Retina (tissue), 1 donor: ENCODE data around the gene RHEX.
"Not testable (repeated sequence)": the region's sequence is repeated elsewhere in the genome, so short reads cannot be mapped to it uniquely, and the experiment has no call there.

Experiments used
- DNase-seq: peaks from one replicate; pipeline ENCODE4 v3.0.0-alpha.2; 2016

RHEX gene

DNA sequence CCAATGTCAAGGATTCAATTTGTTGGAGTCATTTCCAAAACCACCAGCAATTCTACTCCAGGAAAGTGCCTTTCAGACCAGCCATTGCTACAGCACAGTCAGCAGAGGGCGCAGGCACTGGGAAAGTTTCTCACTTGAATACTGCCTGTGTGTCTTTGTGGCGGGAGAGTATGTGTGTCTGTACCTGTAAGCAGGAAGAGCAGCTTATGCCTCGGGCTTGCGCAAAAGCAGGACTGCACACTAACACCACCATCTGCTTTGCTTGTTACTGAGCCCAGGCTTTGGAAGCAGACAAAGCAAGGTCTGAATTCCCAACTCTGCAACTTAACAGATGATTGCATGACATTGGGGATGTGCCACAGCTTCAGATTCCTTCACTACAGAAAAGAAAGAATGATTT is 22.3 kb upstream of the RHEX start:
- DNase-seq: peak; percentile 66

DNA sequence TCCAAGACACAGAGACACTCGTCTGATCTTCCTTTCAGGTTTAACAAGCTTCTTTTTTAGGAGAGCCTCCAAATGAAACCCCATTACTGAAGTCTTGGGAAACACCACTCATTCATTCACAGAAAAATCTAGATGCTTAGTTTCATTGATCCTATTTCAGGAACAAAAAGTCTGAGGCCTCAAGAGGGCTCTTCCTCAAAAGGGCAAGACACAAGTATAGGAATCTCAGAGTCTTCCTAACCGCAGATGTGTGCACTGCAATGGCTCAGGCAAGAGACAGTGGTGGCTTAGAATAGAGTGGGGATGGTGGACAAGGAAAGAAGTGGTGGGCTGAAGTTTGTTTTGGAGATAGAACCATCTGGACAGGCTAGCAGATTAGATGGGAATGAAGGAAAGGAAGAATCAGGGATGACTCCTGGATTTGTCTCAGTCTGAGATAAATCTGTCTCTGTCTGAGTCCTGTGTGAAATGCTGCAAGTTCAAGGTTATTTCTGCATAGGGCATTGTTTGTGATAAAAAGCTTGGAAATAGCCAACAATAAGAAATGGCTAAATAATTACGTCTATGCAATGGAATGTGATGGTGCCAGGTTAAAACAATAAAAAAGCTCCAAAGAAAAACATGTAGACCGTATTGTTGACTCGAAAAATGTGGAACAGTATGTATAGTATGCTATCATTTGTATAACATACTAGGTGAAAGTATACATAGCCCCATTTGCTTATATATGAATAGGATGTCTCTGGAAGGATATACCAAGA is 20.4 kb upstream of the RHEX start:
- DNase-seq: no peak

DNA sequence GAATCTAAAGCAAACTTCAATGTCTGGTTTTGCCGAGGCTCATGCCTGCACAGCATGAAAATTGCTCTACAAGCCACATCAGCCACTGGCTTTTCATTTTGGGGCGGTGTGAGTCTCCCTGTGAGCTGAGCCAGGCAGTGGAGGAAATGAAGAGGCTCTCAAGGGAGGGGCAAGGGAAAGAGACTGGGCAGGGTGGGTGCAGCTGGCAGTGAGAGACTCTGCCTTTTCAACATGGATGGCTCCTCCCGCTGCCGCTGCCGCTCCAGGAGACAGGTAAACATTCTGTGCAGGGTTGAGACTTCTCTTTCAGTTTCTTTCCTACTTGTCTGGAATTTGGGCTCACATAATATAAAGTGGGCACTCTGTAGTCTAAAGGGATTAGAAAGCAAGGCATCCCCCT is 17.9 kb upstream of the RHEX start:
- DNase-seq: no peak

DNA sequence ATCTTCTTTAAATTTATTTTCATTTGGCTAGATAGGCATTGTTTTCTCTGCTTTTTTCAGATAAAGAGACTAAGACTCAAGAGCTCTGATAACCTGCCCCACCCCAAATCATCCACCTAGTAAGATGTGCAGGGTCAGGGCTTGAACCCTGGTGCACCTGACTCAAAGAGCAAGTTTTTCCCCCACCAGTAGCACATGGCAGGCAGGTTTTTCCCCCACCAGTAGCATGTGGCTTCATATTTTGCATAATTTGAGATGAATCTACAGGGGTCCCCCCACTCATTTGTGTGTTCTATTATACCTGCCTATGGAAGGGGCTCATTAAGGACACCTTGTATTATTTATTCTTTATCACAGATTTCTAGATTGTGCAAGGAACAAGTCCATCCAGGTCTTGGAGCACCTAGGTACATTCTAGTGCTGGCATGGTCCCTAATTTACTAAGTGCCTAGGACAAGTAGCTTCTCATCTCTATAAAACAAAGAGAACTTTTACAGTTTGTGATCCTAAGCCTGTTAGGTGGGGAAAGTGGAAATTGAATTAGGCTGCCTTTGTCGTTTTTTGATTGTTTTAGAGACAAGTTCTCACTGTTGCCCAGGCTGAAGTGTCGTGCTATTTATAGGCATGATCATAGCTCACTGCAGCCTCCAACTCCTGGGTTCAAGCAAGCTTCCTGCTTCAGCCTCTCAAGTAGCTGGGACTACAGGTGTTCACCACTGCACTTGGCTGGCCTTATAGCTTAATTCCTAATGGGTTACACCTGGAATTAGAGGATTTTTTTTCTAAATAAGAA is 16.1 kb upstream of the RHEX start:
- no peak for DNase-seq

DNA sequence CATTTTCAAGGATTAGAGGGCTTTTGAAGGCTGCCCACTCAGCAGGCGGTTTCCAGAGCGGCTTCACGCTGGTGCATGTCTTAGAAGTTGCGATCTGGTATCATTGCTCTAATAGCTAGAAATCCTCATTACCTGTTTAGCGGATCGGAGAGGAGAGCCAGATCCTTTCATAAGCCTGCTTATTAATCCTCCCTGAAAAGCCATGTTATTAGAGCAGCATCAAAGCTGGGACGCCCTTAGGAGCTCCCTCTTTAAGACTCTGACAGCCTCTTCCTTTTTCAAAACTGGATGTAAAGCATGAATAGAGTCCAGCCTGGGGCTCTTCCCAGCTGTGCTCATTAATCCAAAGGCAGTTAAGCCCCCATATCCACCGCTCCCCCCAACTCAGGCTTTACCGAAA is 15.4 kb upstream of the RHEX start:
- peak; percentile 73 for DNase-seq

DNA sequence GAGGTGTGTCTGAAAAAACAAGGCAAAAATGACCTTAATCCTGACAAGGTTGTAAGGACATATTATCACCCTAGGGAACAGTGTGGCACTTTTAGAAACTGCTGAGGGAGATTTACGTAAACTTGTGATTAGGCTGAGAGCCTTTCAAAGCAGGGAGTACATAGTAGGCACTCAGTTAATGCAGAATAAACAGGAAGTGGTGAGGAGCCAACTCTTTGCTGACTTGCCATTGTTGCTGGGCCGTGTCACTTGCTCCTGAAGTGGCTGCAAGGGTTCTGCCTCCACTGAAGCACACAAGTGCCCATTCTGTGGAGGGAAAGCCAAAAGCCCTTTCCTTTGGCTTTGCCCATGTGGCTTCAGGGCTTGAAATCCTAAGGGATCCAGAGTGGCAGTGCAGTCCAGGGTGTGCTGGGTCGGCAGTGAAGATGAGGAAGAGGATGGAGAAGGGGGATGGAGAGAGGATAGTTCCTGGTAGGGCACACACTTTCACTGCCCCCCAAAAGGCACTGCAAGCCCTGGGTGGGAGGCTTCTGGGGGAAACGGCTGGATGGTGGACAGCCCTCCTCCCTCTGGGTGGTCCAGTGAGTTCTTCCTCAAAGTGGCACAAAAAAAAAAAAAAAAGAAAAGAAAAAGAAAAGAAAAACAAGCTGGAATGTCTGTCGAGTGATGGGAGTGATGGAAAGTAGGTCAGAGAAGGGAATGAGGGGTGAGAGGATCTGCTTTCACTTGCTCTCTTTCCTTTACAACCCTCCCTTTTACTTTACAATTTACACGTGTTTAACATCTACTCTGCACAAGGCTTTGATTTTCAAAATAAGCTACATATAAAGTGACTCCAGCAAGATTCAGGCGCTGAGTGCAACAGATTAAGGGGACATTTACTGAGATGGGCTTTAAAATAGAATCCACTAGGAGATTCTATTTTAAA is 13.7 kb upstream of the RHEX start:
- peak; percentile 63 for DNase-seq

DNA sequence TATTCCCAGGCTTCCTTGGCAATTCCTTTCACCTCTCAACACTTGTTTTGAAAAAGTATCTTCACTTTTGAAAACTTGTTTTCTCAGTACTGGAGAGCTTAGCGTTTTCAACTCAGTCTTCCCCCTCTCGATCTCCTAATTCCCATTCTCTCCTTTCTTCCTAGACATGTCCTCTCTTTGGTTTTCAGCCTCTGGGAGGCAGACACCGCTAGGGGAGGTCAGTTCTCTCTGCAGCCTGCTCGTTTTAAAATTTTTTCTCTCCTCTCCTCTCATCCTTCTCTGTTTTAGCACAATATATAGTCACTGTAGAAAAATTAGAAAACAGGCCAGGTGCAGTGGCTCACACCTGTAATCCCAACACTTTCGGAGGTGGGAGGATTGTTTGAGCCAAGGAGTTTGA is 12.6 kb upstream of the RHEX start:
- DNase-seq: no peak

DNA sequence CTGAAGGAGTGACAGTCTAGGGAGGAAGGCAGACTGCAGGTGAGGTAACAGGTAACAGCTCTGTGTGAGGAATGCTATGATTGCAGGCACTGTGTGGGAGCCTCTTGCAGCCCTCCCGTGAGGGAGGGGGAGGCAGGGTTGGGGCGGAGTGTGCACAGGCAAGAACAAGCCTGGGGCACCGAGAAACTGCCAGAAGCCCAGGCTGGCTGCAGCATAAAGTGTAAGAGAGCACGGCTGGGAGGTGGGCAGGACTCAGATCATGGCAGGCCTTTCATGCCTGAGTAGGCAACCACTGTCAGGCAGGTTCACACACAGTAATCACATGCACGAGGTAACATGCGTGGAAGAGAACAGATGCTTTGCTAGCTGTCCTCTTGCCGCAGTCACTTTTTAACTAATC is 11.3 kb upstream of the RHEX start:
- peak; percentile 52 for DNase-seq

DNA sequence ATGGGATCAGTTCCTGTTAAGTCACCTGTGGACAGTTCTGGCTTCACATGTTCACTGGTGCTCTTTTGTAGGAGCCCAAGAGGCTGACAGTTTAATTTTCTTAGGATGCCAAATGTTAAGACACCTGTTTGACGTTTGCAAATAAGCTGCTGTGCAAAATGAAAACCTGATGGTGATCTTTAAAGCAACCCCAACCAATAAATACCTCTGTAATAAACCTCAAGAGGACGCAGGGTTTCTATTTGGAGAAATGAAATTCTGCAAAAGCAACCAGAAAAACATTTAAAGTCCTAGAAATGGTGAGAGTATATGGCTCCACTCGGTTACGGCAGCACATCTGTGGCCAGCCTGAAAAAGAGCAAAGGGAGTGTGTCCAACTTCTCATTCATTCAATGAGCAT is 5.7 kb upstream of the RHEX start:
- no peak for DNase-seq

DNA sequence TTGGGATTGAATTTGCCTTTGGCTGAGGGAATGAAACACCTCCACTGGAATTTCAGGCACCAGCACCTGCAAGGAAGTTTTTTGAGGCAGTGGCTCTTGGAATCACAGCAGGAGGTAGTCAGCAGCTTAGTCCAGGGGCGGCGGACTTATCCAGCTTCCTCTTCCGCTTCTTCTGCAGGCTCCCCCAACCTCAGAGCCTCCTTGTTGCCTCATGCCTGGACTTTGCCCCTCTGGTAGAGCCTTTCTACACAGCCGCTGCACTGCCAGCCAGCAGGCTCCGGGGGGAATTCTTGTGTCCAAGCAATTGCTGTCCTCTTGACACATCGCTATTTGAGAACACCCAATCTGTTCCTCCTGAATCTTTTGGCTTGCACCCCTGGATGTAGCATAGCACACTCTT is 4.4 kb upstream of the RHEX start:
- DNase-seq: no peak

DNA sequence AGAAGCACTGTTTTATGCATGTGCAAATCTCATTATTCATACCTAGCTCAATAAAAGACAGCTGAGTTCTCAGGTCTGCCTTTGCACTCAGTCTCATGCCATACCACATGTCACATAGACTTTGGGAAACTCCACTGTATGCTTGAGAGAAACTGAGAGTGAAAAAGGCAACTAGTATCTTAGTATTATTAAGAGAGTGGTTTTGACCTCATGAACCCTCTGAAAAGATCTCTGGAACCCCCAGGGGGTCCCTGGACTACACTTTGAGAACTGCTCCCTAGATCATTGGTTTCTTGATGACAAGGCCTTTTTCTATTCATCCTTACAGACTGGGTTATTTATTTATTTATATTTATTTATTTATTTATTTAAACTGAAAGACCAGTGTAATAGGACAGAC is 3.7 kb upstream of the RHEX start:
- no peak for DNase-seq

DNA sequence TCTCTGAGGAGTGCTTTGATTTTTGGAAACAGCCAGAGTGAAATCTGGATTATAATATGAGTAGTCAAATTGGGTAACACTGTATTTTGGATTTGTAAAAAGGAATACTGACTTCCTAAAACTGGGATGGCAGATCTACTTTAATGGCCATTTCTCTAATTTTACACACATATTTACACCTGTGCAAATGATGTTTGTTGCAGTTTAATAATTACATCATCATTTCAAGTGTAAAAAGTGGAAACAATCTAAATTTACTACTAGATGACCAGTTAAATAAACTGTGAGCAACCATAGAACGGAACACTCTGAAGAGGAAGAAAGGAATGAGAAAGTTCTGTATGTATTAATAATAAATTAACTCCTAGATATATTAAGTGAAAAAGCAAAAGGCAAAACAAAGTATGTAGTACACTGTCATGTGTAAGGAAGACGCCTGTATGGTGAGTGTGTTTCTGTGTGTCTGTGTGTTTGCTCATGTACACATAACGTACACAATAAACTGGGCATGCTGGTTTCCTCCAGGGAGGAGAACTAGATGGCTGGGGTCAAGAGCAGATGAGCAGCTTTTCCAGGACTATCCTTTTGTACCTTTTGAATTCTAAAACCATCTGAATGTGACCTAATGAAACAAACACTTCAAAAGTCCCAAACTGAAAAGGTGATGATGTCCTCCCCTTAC is 2.9 kb upstream of the RHEX start:
- DNase-seq: no peak

DNA sequence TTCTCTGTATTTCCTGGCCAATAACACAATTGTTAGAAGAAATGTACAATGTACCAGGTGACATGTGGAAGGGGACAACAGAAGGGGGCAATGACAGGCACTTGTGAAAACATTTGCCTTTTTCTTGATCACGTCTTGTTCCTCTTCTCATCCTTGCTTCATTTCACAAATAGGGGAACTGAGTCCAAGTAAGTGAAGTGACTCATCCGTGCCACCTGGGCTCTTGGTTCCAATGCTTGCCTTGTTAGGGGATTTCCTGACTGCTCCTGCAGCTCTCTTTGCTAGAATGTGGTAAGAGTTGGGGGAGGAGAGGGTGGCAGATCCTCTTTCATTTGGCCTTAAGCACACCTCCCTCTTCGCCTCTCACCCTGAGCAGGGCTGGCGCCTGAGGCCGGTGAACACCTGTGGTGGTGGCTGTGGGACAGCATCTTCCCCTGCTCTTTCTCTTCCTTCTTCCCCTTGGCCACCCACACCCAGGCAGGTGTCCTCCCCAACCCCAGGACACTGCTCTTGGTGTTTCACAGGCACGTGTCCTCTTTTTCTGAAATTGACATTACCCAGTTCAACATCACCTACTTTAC is 2.2 kb upstream of the RHEX start:
- DNase-seq: no peak

DNA sequence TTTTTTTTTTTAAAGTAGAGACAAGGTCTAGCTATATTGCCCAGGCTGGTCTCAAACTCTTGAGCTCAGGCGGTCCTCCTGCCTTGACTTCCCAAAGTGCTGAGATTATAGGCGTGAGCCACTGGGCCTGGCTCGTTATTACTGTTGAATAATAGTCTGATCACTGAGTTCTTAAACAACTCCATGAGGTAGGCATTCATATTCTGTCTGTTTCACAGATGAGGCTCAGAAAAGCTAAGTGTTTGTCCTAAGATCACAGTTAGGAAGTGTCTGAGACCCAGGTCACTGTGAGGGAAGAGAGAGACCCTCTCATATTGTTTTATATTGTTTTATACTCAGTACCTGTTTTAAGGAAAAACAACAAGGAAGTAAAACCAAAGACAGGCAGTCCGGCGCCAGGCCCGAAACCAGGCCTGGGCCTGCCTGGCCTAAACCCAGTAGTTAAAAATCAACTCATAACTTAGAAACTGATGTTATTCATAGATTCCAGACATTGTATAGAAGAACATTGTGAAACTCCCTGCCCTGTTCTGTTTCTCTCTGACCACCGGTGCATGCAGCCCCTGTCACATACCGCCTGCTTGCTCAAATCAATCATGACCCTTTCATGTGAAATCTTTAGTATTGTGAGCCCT is 625 bp upstream of the RHEX start:
- DNase-seq: not testable (repeated sequence)

DNA sequence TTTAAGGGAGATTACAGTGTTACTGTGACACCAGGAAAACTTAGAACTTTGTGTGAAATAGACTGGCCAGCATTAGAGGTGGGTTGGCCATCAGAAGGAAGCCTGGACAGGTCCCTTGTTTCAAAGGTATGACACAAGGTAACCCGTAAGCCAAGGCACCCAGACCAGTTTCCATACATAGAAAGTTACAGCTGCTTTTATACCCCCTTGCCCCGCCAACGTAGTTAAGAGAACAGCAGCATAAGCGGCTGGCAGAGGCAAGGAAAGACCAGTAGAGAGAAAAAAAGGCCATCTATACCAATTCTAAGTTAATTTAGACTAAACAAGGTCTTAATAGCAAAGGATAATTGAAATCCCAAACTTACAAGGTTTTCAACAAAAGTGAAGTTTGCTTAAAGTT is 643 bp downstream of the RHEX start:
- not testable (repeated sequence) for DNase-seq

DNA sequence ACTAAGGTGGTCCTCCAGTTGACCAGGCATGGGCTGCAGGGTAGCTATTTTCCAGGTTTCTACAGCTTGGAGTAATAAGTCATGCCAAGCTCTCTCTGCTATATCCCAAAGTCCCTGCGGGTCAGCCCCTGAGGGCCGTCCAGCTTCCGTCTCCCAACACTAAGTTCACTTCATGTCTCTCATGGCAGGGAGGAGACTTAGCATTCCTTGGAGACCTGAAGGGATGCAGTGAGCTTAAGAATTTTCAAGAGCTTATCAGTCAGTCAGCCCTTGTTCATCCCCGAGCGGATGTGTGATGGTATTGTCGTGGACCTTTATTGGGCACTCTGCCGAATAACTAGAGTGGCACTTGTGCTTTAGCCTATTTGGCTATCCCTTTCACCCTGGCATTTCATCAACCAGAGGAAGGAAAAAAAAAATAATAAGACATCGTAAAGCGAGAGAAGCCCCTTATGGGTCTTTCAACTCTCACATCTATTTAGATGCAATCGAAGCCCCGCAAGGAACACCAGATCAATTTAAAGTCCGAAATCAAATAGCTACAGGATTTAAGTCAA is 2.2 kb downstream of the RHEX start:
- DNase-seq: not testable (repeated sequence)

DNA sequence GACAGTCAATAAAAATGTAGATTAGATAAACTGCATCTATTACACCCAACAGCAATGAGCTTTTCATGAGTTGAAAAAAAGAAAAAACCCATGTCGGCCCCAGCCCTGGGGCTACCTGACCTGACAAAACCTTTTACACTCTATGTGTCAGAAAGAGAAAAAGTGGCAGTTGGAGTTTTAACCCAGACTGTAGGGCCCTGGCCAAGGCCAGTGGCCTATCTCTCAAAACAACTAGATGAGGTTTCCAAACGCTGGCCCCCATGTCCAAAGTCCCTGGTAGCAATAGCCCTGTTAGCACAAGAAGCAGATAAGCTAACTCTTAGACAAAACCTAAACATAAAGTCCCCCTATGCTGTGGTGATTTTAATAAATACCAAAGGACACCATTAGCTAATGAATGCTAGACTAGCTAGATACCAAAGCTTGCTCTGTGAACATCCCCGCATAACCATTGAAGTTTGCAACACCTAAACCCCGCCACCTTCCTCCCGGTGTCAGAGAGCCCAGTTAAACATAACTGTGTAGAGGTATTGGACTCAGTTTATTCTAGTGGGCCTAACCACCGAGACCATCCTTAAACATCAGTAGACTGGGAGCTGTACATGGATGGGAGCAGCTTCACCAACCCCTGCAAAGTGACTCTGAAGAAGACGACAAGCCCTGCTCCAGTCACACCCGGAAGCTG is 2.8 kb downstream of the RHEX start:
- DNase-seq: not testable (repeated sequence)

DNA sequence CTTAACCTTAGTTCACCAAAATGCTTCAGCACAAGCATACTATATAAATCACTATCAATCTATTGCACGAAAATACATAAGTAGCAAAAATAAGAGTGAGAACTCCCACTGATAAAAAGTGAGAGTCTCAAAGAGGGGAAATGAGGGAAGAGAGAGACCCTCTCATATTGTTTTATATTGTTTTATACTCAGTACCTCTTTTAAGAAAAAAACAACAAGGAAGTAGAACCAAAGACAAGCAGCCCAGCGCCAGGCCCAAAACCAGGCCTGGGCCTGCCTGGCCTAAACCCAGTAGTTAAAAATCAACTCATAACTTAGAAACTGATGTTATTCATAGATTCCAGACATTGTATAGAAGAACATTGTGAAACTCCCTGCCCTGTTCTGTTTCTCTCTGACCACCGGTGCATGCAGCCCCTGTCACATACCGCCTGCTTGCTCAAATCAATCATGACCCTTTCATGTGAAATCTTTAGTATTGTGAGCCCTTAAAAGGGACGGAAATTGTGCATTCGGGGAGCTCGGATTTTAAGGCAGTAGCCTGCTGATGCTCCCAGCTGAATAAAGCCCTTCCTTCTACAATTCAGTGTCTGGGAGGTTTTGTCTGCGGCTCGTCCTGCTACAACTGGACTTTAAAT is 5.4 kb downstream of the RHEX start:
- DNase-seq: not testable (repeated sequence)

DNA sequence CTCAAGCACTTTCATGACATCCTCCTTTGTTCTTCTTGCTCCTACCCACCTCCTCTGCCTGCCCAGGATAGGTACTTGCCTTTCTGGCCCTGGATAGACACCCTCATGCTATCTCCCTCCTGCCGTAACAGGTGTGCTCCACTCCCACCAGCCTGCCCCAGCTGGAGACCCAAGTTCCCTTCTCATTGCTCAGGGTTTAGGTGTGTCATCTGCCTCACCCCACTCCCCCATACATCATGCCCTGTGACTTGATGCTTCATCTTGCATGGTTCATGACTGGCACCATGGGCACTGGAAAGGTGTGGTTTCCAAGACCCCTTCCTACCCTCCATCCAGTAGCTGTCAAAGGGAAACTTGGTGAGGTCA is 5.9 kb downstream of the RHEX start:
- DNase-seq: no peak

DNA sequence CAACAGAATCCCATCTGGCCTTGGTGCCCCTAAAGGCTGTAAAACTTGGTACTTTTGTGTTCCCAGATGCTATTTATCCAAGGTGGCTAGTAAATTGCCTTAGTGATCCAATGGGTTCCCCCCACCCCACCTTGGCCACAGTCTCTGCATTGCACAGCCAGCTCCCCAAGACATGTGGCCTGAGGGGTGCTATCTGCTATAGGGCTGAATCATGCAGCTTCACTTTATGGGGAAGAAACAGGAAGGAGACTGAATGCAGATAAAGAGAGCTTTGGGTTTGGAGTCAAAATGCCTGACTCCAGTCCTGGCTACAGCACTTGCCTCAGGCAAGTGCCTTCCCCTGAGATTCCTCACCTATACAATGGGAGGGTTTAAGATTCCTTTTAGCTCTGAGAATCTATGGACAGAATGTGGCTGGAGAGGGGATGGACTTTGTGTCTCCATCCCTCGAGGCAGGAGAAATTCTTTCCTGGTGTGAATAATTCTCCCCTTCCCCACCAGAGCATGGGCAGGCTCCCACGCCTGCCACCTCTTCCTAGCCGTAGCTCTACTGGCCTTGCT is 6.5 kb downstream of the RHEX start:
- no peak for DNase-seq
